SK-N-SH (cell line): ENCODE results near the gene FEM1B. TPM values are rescaled to one million over a fixed set of nuclear protein-coding genes. Genes with fewer than 3 reads are reported as not detected.

Experiments used
- CTCF ChIA-PET: fragments of 300-600, 350-600 bp; formaldehyde crosslinking; extraction: SDS; loops from one replicate; lab custom pipeline; 2021; lab: Yijun Ruan, JAX
- POLR2A ChIA-PET: fragments of 350-600 bp; sonication (Branson Sonifier 250); formaldehyde crosslinking; extraction: SDS; loops from one replicate; lab custom pipeline; 2020; ENCODE audit warnings: antibody characterized with exemption, inconsistent platforms; lab: Yijun Ruan, JAX
- DNase-seq: peaks from one replicate; pipeline ENCODE4 v3.0.0; 2012
- H2AFZ ChIP-seq: fragments of 200-600 bp; sonication (generic); 2 replicates; pipeline ENCODE4 v1.8.1; 2016; ENCODE audit warnings: antibody characterized with exemption, mild to moderate bottlenecking, low read depth
- H3F3A ChIP-seq: fragments of 200-600 bp; sonication (generic); replicated peaks from 2 replicates; pipeline ENCODE3; 2016; ENCODE audit warnings: antibody characterized with exemption, mild to moderate bottlenecking; ENCODE audit not compliant: insufficient read depth
- H3K27ac ChIP-seq, 2 experiments: fragments of 200-500 bp in 1 of 2; fragments of 200-600 bp in 1 of 2; sonication (Bioruptor generic) in 1 of 2; sonication (generic), shearing (Covaris generic) in 1 of 2; 2 replicates each; pipeline versions ENCODE4 v1.5.1 to v1.6.1; 2014 to 2016; ENCODE audit warnings: low read depth in 2 of 2, inconsistent platforms in 1 of 2, low read length in 1 of 2, mild to moderate bottlenecking in 1 of 2, mixed read lengths in 1 of 2
- H3K27me3 ChIP-seq: fragments of 200-600 bp; sonication (generic), shearing (Covaris generic); 2 replicates; pipeline ENCODE4 v1.6.1; 2016; ENCODE audit warnings: mixed run types; ENCODE audit not compliant: insufficient read depth
- H3K36me3 ChIP-seq, 2 experiments: fragments of 200-500 bp in 1 of 2; fragments of 200-600 bp in 1 of 2; sonication (Bioruptor generic) in 1 of 2; sonication (generic) in 1 of 2; replicated peaks in 1 of 2; 2 replicates each; pipeline versions ENCODE3 to v1.5.1; 2014 to 2016; ENCODE audit warnings: low read length in 1 of 2, mild to moderate bottlenecking in 1 of 2; ENCODE audit not compliant: insufficient read depth in 2 of 2, control insufficient read depth in 1 of 2
- H3K4me1 ChIP-seq, 2 experiments: fragments of 200-500 bp in 1 of 2; fragments of 200-600 bp in 1 of 2; sonication (Bioruptor generic) in 1 of 2; sonication (generic), shearing (Covaris generic) in 1 of 2; 2 replicates each; pipeline versions ENCODE4 v1.5.1 to v1.6.1; 2014 to 2016; ENCODE audit warnings: low read depth in 1 of 2, low read length in 1 of 2, mixed run types in 1 of 2; ENCODE audit not compliant: insufficient read depth in 2 of 2, control insufficient read depth in 1 of 2
- H3K4me2 ChIP-seq: fragments of 200-600 bp; sonication (generic), shearing (Covaris generic); 2 replicates; pipeline ENCODE4 v1.6.1; 2017; ENCODE audit warnings: mixed run types
- H3K4me3 ChIP-seq, 2 experiments: fragments of 200-500 bp in 1 of 2; fragments of 200-600 bp in 1 of 2; sonication (Bioruptor generic) in 1 of 2; sonication (generic), shearing (Covaris generic) in 1 of 2; 2 replicates each; pipeline versions ENCODE4 v1.5.1 to v1.8.1; 2014 to 2016; ENCODE audit warnings: low read depth in 2 of 2, inconsistent platforms in 1 of 2, low read length in 1 of 2, mild to moderate bottlenecking in 1 of 2, mixed read lengths in 1 of 2, moderate library complexity in 1 of 2
- H3K79me2 ChIP-seq: fragments of 200-600 bp; sonication (generic); 2 replicates; pipeline ENCODE4 v1.8.1; 2017; ENCODE audit warnings: mild to moderate bottlenecking; ENCODE audit not compliant: insufficient read depth
- H3K9ac ChIP-seq: fragments of 200-600 bp; sonication (generic); 2 replicates; pipeline ENCODE4 v1.6.1; 2017; ENCODE audit warnings: mixed run types
- H3K9me2 ChIP-seq: fragments of 200-600 bp; sonication (generic); 2 replicates; pipeline ENCODE4 v1.6.1; 2017; ENCODE audit warnings: mixed run types
- H3K9me3 ChIP-seq: fragments of 200-600 bp; sonication (generic); 2 replicates; pipeline ENCODE4 v1.6.1; 2017; ENCODE audit warnings: mixed run types, mild to moderate bottlenecking, moderate library complexity
- H4K20me1 ChIP-seq: fragments of 200-600 bp; sonication (generic); 2 replicates; pipeline ENCODE4 v1.6.1; 2017; ENCODE audit warnings: mild to moderate bottlenecking, mixed run types; ENCODE audit not compliant: insufficient read depth
- TAF1 ChIP-seq: IDR thresholded peaks from 2 replicates; pipeline ENCODE4 v1.6.1; 2012; ENCODE audit warnings: low read depth, mild to moderate bottlenecking, low read length, moderate library complexity, borderline replicate concordance
- WGBS: methylation state at CpG from one replicate; pipeline ENCODE4 v1.1.6; 2017; ENCODE audit warnings: low lambda C conversion rate; 5-methylcytosine and 5-hydroxymethylcytosine counted together
- polyA plus RNA-seq, 3 experiments: library from polyadenylated mRNA; depleted of rRNA; stranded (reverse); fragments of >200 nt; gene quantifications; 2 replicates each; pipeline ENCODE4 v1.2.3, GENCODE V29; 2012

FEM1B gene
- polyA plus RNA-seq, 1 of the 3 experiments (the other 2 are of a cell fraction), result 14.0 TPM

- Histone ChIP-seq H3K9me2 (no peaks in the 10 kb centered on the region), H3K9ac (no peak overlapping the region), H3K27ac (no peak overlapping the region), H3K4me1 (peaks cover 2 to 16% of the 10 kb centered on the region in 2 experiments; a peak in 3 of 4 replicates), H4K20me1 (no peaks in the 10 kb centered on the region), H3K36me3 (no peaks in the 10 kb centered on the region), H2AFZ (no peak overlapping the region), H3F3A (peaks cover 8% of the 10 kb centered on the region), H3K4me3 (no peak overlapping the region), H3K9me3 (no peaks in the 10 kb centered on the region), H3K79me2 (no peaks in the 10 kb centered on the region), H3K4me2 (no peak overlapping the region), H3K27me3 (no peaks in the 10 kb centered on the region)
- no peak for DNase-seq
- WGBS, result 94% methylated on average over 7 of the region's 7 CpGs
- ChIA-PET POLR2A (no interaction called here), CTCF (interaction anchor here (1.0 to 3.8 kb wide), 3 partner anchors 10 to 39 kb away, joined by 3 to 16 read pairs (median 7); no protein-coding TSS in a partner anchor)
- TF ChIP-seq TAF1, result no peak
Observed at GRCh38 chr15:68344600-68344999, 67.1 kb downstream of the FEM1B start.

Other genes starting within 250 kb of the FEM1B start
- 9.0 and 9.8 TPM in 2 replicates for gene PIAS1, start 223.4 kb upstream of the FEM1B start, polyA plus RNA-seq (2012; rRNA removed)
- gene CALML4, start 72.4 kb upstream of the FEM1B start, polyA plus RNA-seq (2012; rRNA removed), result 3.1 and 3.2 TPM in 2 replicates
- 27.5 and 32.2 TPM in 2 replicates for gene CLN6, start 48.0 kb upstream of the FEM1B start, polyA plus RNA-seq (2012; rRNA removed)
- gene ITGA11, start 154.4 kb downstream of the FEM1B start, polyA plus RNA-seq (2012; rRNA removed), result 0.49 and 0.52 TPM in 2 replicates